Measurements from ENCODE around the gene SKOR2.
A peak's percentile ranks its signal among the peaks of the same experiment; 100 is the strongest.
"Not testable (repeated sequence)": the region's sequence is repeated elsewhere in the genome, so short reads cannot be mapped to it uniquely, and the experiment has no call there.

Gene SKOR2

DNA sequence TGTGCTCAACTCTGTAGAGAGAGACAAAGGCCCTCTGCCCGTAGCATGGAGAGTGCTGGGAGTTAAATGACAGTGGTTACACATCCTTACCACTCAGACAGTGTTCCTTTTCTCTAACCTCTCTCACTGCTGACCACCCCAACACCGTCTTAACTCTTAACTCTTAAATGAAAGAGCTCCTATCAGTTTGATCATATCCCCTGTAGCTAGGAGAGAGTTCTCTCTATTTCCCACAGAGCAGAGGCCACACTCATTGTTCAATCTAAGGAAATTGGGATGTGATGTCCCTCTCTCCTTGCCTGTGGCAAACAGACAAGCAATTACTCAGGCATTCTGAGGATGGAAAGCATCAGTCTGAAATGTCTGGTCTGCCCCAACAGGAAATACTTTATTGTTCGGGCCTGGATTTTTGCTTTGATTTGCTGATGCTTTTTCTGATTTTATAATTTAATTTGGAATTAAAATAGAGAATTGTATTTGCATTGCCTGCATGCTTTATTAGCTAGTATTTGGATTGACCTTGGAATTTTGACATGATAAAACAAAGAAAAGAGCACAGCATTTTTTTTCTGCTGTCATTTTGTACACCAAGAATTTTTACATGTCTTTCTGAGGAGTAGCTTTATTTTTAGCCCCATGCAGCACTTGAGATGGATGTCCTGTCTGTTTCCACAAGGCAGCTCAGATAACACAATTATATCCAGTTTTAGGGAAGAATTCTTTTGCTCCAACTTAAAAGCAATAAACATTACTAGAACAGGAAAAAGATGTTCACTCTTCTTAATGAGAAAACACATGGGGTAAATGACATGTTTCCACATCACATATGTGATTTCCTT is 47.6 kb downstream of the SKOR2 start:
- Histone ChIP-seq H3K9me3 (ENCODE audit: severe bottlenecking) (no peaks in the 10 kb centered on the region), H3K27me3 (ENCODE audit: insufficient read depth, low read depth, severe bottlenecking) (no peaks in the 10 kb centered on the region), H3K36me3 (no peaks in the 10 kb centered on the region), H3K4me3 (ENCODE audit: low read depth, low read length) (no peak overlapping the region), H3K27ac (no peak overlapping the region)
- TF ChIP-seq, protein P1, sequence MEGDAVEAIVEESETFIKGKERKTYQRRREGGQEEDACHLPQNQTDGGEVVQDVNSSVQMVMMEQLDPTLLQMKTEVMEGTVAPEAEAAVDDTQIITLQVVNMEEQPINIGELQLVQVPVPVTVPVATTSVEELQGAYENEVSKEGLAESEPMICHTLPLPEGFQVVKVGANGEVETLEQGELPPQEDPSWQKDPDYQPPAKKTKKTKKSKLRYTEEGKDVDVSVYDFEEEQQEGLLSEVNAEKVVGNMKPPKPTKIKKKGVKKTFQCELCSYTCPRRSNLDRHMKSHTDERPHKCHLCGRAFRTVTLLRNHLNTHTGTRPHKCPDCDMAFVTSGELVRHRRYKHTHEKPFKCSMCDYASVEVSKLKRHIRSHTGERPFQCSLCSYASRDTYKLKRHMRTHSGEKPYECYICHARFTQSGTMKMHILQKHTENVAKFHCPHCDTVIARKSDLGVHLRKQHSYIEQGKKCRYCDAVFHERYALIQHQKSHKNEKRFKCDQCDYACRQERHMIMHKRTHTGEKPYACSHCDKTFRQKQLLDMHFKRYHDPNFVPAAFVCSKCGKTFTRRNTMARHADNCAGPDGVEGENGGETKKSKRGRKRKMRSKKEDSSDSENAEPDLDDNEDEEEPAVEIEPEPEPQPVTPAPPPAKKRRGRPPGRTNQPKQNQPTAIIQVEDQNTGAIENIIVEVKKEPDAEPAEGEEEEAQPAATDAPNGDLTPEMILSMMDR (IDR thresholded peaks at IDR 0.05; ENCODE audit: low read depth, low read length) = no peak
- no peak for DNase-seq

DNA sequence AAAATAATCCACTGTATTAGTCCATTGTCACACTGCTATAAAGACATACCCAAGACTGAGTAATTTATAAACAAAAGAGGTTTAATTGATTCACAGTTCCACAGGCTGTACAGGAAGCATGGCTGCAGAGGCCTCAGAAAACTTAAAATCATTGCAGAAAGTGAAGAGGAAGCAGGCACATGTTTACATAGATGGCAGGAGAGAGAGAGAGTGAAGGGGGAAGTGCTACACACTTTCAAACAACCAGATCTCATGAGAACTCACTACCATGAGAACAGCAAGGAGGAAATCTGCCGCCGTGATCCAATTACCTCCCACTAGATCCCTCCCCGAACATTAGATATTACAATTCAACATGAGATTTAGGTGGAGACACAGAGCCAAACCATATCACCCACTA is 55.5 kb downstream of the SKOR2 start:
- not testable (repeated sequence) for H3K9me3 ChIP-seq (ENCODE audit: severe bottlenecking); DNase-seq; H3K27me3 ChIP-seq (ENCODE audit: insufficient read depth, low read depth, severe bottlenecking); H3K36me3 ChIP-seq; H3K27ac ChIP-seq; H3K4me3 ChIP-seq (ENCODE audit: low read depth, low read length)

DNA sequence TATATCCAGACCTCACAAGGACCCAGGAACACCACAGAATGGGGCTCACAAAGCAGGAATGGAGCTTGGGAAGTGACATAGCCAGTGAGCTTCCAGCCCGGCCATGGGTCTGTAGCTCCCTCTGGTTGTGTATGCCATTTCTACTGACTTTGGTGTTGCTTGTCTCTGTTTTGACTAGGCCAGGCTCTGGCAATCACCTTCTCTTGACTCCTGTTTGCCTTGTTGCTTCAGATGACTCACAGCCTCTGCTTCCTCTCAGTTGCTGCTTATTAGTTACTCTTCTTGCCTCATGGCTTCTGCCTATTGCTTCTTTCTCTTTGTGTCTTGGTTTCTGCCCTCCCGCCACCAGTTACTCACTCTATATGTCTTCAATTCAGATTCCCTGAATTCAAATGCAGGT is 59.5 kb downstream of the SKOR2 start:
- H3K9me3 ChIP-seq (ENCODE audit: severe bottlenecking) = no peaks in the 10 kb centered on the region
- H3K4me3 ChIP-seq (ENCODE audit: low read depth, low read length) = no peak overlapping the region
- no peak overlapping the region for H3K27ac ChIP-seq
- DNase-seq = no peak
- H3K36me3 ChIP-seq = no peaks in the 10 kb centered on the region
- TF ChIP-seq, protein P1 (IDR thresholded peaks at IDR 0.05; ENCODE audit: low read depth, low read length) = no peak
- H3K27me3 ChIP-seq (ENCODE audit: insufficient read depth, low read depth, severe bottlenecking) = no peaks in the 10 kb centered on the region

DNA sequence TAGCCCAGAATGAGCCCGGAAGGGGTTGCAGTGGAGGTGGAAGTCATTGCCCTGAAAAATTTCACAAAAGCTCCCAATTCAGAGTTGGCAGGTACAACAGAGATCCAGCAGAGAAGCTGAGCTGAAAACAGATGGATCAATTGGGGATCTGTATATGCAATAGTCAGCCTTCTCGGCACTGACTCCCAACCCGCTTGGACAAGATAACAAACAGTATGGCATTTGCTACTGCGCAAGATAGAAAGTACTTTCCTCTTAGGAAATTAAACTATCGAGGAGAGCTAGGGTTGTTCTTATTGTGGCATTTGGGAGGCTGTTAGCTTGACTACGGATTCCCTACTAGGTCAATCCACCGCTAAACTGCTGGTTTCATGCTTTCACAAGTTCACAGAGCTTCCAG is 63.7 kb downstream of the SKOR2 start:
- DNase-seq = no peak
- TF ChIP-seq, protein P1 (IDR thresholded peaks at IDR 0.05; ENCODE audit: low read depth, low read length) = no peak

DNA sequence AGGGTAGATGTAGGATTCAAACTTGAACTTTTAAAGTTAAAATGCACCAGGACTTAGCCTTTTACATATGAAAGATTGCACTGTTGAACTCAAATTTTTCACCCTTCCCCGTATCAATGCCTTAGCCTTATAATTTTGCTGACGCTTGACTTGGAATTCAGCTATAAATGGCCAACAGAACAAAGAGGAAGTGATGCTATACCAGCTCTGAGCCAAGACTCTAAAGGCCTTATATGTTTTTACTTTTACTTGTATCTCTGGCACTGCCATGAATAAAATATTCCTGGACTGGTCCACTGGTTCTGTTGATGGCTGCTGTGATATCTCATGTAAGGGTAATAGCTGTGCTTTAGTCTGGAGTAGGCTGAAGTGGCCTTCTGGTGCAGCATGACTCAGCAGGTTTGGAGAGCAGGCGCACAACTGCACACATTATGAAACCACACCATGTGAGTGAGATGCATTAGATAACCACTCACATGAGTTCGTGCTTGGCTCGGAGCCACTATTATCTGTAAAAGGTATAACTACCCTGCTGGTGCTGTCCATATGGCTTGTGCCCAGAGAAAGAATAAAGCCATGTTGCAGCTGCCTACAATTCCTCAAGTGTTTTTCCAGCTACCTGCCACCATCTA is 66.9 kb downstream of the SKOR2 start:
- Histone ChIP-seq H3K9me3 (ENCODE audit: severe bottlenecking) (peaks cover 12% of the 10 kb centered on the region), H3K36me3 (no peaks in the 10 kb centered on the region), H3K27me3 (ENCODE audit: insufficient read depth, low read depth, severe bottlenecking) (no peaks in the 10 kb centered on the region), H3K27ac (no peak overlapping the region), H3K4me3 (ENCODE audit: low read depth, low read length) (no peak overlapping the region)
- TF ChIP-seq, protein P1 (IDR thresholded peaks at IDR 0.05; ENCODE audit: low read depth, low read length) = no peak
- DNase-seq = peak; percentile 22

More for the DNA sequence above, 63.7 kb downstream of the SKOR2 start:
- H3K27me3 ChIP-seq (ENCODE audit: insufficient read depth, low read depth, severe bottlenecking) = no peaks in the 10 kb centered on the region
- no peak overlapping the region for H3K27ac ChIP-seq
- H3K9me3 ChIP-seq (ENCODE audit: severe bottlenecking) = peaks cover 12% of the 10 kb centered on the region
- H3K4me3 ChIP-seq (ENCODE audit: low read depth, low read length) = no peak overlapping the region
- H3K36me3 ChIP-seq = no peaks in the 10 kb centered on the region

DNA sequence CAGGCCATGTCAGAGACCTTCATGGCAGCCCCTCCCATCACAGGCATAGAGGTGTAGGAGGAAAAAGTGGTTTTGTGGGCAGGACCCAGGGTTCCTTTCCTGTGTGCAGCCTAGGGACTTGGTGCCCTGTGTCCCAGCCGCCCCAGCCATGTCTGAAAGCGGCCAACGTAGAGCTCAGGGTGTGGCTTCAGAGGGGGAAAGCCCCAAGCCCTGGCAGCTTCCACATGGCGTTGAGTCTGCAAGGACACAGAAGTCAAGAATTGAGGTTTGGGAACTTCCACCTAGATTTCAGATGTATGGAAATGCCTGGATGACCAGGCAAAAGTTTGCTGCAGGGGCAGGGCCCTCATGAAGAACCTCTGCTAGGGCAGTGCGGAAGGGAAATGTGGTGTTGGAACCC is 69.3 kb downstream of the SKOR2 start:
- not testable (repeated sequence) for H3K27ac ChIP-seq; H3K36me3 ChIP-seq; H3K4me3 ChIP-seq (ENCODE audit: low read depth, low read length); H3K27me3 ChIP-seq (ENCODE audit: insufficient read depth, low read depth, severe bottlenecking); DNase-seq
- H3K9me3 ChIP-seq (ENCODE audit: severe bottlenecking) = peaks cover 12% of the 10 kb centered on the region

Measured in WERI-Rb-1 (cell line).